HepG2 (cell line): ENCODE results near the gene DUOXA2.

Experiments
- CTCF ChIP-seq: sonication (generic); formaldehyde crosslinking; IDR thresholded peaks from 2 replicates; pipeline ENCODE4 v1.5.0; 2020; ENCODE audit warnings: mild to moderate bottlenecking, missing genetic modification reagents, moderate library complexity
- E2F1 ChIP-seq: sonication (generic); formaldehyde crosslinking; IDR thresholded peaks from 2 replicates; pipeline ENCODE4 v1.5.0; 2020; ENCODE audit warnings: missing genetic modification reagents

- TF ChIP-seq CTCF (CRISPR knock-in tag), result no peak
- TF ChIP-seq E2F1 (CRISPR knock-in tag), result no peak
Measured at GRCh38 chr15:45100884-45101625, 13.1 kb upstream of the DUOXA2 start.
